Kasumi-1 (cell line): ENCODE results near the gene FBXO8.

Experiments
- DNase-seq, 2 experiments: peaks; one replicate each; lab custom pipeline; 2025; lab: John Stamatoyannopoulos, UW

Gene FBXO8

GRCh38 chr4:174210354-174210753 lies 73.1 kb downstream of the FBXO8 start:
- peak; percentile 26 to 35 for DNase-seq

- DNase-seq: no peak
Measured at GRCh38 chr4:174209341-174209740, 74.1 kb downstream of the FBXO8 start.

GRCh38 chr4:174207367-174207766 lies 76.1 kb downstream of the FBXO8 start:
- DNase-seq: no peak

GRCh38 chr4:174204164-174204831 lies 79.2 kb downstream of the FBXO8 start:
- DNase-seq: no peak

- peak; percentile 12 to 25 for DNase-seq
Measured at GRCh38 chr4:174201871-174202270, 81.6 kb downstream of the FBXO8 start.

- no peak for DNase-seq
Measured at GRCh38 chr4:174199735-174200134, 83.7 kb downstream of the FBXO8 start.

GRCh38 chr4:174198828-174199227 lies 84.6 kb downstream of the FBXO8 start:
- DNase-seq: no peak

- DNase-seq: no peak
Measured at GRCh38 chr4:174198396-174198795, 85.1 kb downstream of the FBXO8 start.

- DNase-seq: no peak
Measured at GRCh38 chr4:174193438-174194374, 89.8 kb downstream of the FBXO8 start.

- no peak for DNase-seq
Measured at GRCh38 chr4:174192943-174193342, 90.5 kb downstream of the FBXO8 start.

- no peak for DNase-seq
Measured at GRCh38 chr4:174190832-174191500, 92.5 kb downstream of the FBXO8 start.

- DNase-seq: no peak
Measured at GRCh38 chr4:174189392-174190015, 94.0 kb downstream of the FBXO8 start.
